Mucosa of gallbladder (tissue), 1 donor: ENCODE results near the gene RBMS2. TPM values are rescaled to one million over a fixed set of nuclear protein-coding genes. Genes with fewer than 3 reads are reported as not detected.

Source experiments
- DNase-seq: peaks from one replicate; pipeline ENCODE4 v3.0.0-alpha.2; 2020; ENCODE audit warnings: low spot score
- total RNA-seq: library from RNA; stranded (reverse); gene quantifications from one replicate; pipeline ENCODE4 v1.2.1, GENCODE V29; 2021
- donor health status: DM: no; HTN: no; CAD: no.

The RBMS2 gene
- total RNA-seq, 1 donor from 2014 or later, result 49.6 TPM

GRCh38 chr12:56631790-56632700, 110.4 kb downstream of the RBMS2 start:
- peak; percentile 59 for DNase-seq

GRCh38 chr12:56632701-56633467, 111.3 kb downstream of the RBMS2 start:
- no peak for DNase-seq

GRCh38 chr12:56633468-56634241, 112.0 kb downstream of the RBMS2 start:
- DNase-seq, result no peak

- peak; percentile 45 for DNase-seq
Measured at GRCh38 chr12:56634242-56634836, 112.7 kb downstream of the RBMS2 start.

- DNase-seq, result peak; percentile 78
Measured at GRCh38 chr12:56634837-56635791, 113.5 kb downstream of the RBMS2 start.

- peak; percentile 93 for DNase-seq
Measured at GRCh38 chr12:56635806-56636674, 114.4 kb downstream of the RBMS2 start.

- peak; percentile 99 for DNase-seq
Measured at GRCh38 chr12:56636675-56637540, 115.3 kb downstream of the RBMS2 start.

GRCh38 chr12:56637621-56638020, 116.0 kb downstream of the RBMS2 start:
- DNase-seq, result no peak

- no peak for DNase-seq
Measured at GRCh38 chr12:56641219-56641618, 119.6 kb downstream of the RBMS2 start.

GRCh38 chr12:56644654-56645053, 123.0 kb downstream of the RBMS2 start:
- no peak for DNase-seq

GRCh38 chr12:56645201-56645716, 123.6 kb downstream of the RBMS2 start:
- DNase-seq, result no peak

Other genes starting within 250 kb of the RBMS2 start
- 156 TPM for gene CS, start 221.5 kb upstream of the RBMS2 start, total RNA-seq
- gene CNPY2, start 205.8 kb upstream of the RBMS2 start, total RNA-seq, result 140 TPM
- gene PAN2, start 187.8 kb upstream of the RBMS2 start, total RNA-seq, result 114 TPM
- 0.49 TPM for gene IL23A, start 182.9 kb upstream of the RBMS2 start, total RNA-seq
- 125 TPM for gene STAT2, start 161.7 kb upstream of the RBMS2 start, total RNA-seq
- gene APOF, start 159.0 kb upstream of the RBMS2 start, total RNA-seq, result 0.20 TPM
- 13.0 TPM for gene TIMELESS, start 72.4 kb upstream of the RBMS2 start, total RNA-seq
- not detected for gene MIP, start 67.2 kb upstream of the RBMS2 start, total RNA-seq
- gene SPRYD4, start 53.2 kb upstream of the RBMS2 start, total RNA-seq, result 4.0 TPM
- gene GLS2, start 33.7 kb upstream of the RBMS2 start, total RNA-seq, result 1.8 TPM
- 99.3 TPM for gene BAZ2A, start 108.5 kb downstream of the RBMS2 start, total RNA-seq
- gene ATP5F1B, start 124.2 kb downstream of the RBMS2 start, total RNA-seq, result 558 TPM
- 201 TPM for gene PTGES3, start 166.5 kb downstream of the RBMS2 start, total RNA-seq
- 599 TPM for gene NACA, start 203.5 kb downstream of the RBMS2 start, total RNA-seq
- 3.9 TPM for gene PRIM1, start 230.5 kb downstream of the RBMS2 start, total RNA-seq
- gene HSD17B6, start 241.5 kb downstream of the RBMS2 start, total RNA-seq, result 19.0 TPM